Measurements from ENCODE around the gene STIP1. TPM values are rescaled to one million over a fixed set of nuclear protein-coding genes. Genes with fewer than 3 reads are reported as not detected.
A peak's percentile ranks its signal among the peaks of the same experiment; 100 is the strongest.

STIP1 gene
- total RNA-seq (2022) (293 and 297 TPM in 2 replicates), Bru-seq, nascent RNA (percentile 85 among the genes with signal in this experiment), BruChase-seq, experiment 1, labeled RNA remaining after a 2-hour chase (percentile 94 among the genes with signal in this experiment), BruChase-seq, experiment 2, labeled RNA remaining after a 6-hour chase (percentile 98 among the genes with signal in this experiment)
- long read RNA-seq, transcript STIP1-201 (14 exons, 2,196 nt), result major isoform, 804 of 908 reads
- long read RNA-seq, partial matches to known transcripts, result 42 of 908 reads
- long read RNA-seq, other reads (novel, unspliced or antisense), result 60 of 908 reads

- TF ChIP-seq, protein P1, sequence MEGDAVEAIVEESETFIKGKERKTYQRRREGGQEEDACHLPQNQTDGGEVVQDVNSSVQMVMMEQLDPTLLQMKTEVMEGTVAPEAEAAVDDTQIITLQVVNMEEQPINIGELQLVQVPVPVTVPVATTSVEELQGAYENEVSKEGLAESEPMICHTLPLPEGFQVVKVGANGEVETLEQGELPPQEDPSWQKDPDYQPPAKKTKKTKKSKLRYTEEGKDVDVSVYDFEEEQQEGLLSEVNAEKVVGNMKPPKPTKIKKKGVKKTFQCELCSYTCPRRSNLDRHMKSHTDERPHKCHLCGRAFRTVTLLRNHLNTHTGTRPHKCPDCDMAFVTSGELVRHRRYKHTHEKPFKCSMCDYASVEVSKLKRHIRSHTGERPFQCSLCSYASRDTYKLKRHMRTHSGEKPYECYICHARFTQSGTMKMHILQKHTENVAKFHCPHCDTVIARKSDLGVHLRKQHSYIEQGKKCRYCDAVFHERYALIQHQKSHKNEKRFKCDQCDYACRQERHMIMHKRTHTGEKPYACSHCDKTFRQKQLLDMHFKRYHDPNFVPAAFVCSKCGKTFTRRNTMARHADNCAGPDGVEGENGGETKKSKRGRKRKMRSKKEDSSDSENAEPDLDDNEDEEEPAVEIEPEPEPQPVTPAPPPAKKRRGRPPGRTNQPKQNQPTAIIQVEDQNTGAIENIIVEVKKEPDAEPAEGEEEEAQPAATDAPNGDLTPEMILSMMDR (IDR thresholded peaks at IDR 0.05; ENCODE audit: insufficient read depth in 1 of 2, low read depth in 1 of 2, low read length in 1 of 2, severe bottlenecking in 1 of 2, unreplicated experiment in 1 of 2), result peak in 1 of 2 experiments; percentile 60
- Histone ChIP-seq H3K4me1 (peaks cover 16% of the 10 kb centered on the region), H3K4me3 (ENCODE audit: low read depth, low read length) (peak within 1 kb of the TSS; percentile 55), H3K27me3 (replicated peaks; ENCODE audit: control insufficient read depth, insufficient read depth, low read length) (no peaks in the 10 kb centered on the region), H3K36me3 (ENCODE audit: control insufficient read depth, insufficient read depth, low read length) (no peaks in the 10 kb centered on the region; the same call in 1 of the 2 replicates), H3K9me3 (no peaks in the 10 kb centered on the region)
- H3K36me3 Mint-ChIP-seq (ENCODE audit: insufficient read depth, unreplicated experiment), result peaks cover 59% of the 10 kb centered on the region
- peak; percentile 99 to 100 for DNase-seq
- no peaks in the 10 kb centered on the region for H3K9me3 Mint-ChIP-seq (ENCODE audit: unreplicated experiment)
- intact Hi-C loops (cut with micrococcal nuclease; ENCODE audit: unreplicated experiment), result loop anchor here (1.0 to 5.0 kb wide), 3 partner anchors 21 to 86 kb away; partner anchors contain the start of gene FKBP2
- no peak within 1 kb of the TSS for H3K27ac Mint-ChIP-seq (ENCODE audit: unreplicated experiment)
- CTCF ChIA-PET, result interaction anchor here (0.8 to 3.1 kb wide), 16 partner anchors 11 to 169 kb away, joined by 3 to 19 read pairs (median 4); partner anchors contain the start of genes ESRRA and MACROD1
- POLR2A ChIA-PET, result interaction anchor here (0.6 to 2.5 kb wide), 17 partner anchors 16 to 1720 kb away, joined by 3 to 33 read pairs (median 4); partner anchors contain the start of genes FKBP2, MACROD1, MARK2 and MTA2
- H3K4me1 Mint-ChIP-seq (ENCODE audit: low read depth, unreplicated experiment), result peaks cover 12% of the 10 kb centered on the region
- no peak within 1 kb of the TSS for H3K4me3 Mint-ChIP-seq (ENCODE audit: unreplicated experiment)
- H3K27me3 Mint-ChIP-seq (ENCODE audit: insufficient read depth, unreplicated experiment), result no peaks in the 10 kb centered on the region
- BruUV-seq (replicated peaks), result no TSS peak
Observed at GRCh38 chr11:64185693-64186491, at the start of gene STIP1. Gene STIP1, plus strand, starts transcription at chr11:64186171. Its CDS starts 91 bp downstream, at chr11:64186262.

GRCh38 chr11:64136765-64137441 is 49.1 kb upstream of the STIP1 start:
- peaks cover 7% of the 10 kb centered on the region; the same call in 1 of the 2 replicates for H3K4me1 ChIP-seq
- BruUV-seq (replicated peaks), result no TSS peak
- ChIA-PET POLR2A (no interaction called here), CTCF (no interaction called here)
- Mint-ChIP-seq H3K36me3 (ENCODE audit: insufficient read depth, unreplicated experiment) (peaks cover 6% of the 10 kb centered on the region), H3K27me3 (ENCODE audit: insufficient read depth, unreplicated experiment) (no peaks in the 10 kb centered on the region), H3K27ac (ENCODE audit: unreplicated experiment) (no peak overlapping the region), H3K4me1 (ENCODE audit: low read depth, unreplicated experiment) (peaks cover 2% of the 10 kb centered on the region), H3K4me3 (ENCODE audit: unreplicated experiment) (no peak overlapping the region), H3K9me3 (ENCODE audit: unreplicated experiment) (no peaks in the 10 kb centered on the region)
- no peaks in the 10 kb centered on the region; the same call in 1 of the 2 replicates for H3K36me3 ChIP-seq (ENCODE audit: control insufficient read depth, insufficient read depth, low read length)
- H3K27me3 ChIP-seq (replicated peaks; ENCODE audit: control insufficient read depth, insufficient read depth, low read length), result no peaks in the 10 kb centered on the region
- TF ChIP-seq, protein P1 (IDR thresholded peaks at IDR 0.05; ENCODE audit: insufficient read depth in 1 of 2, low read depth in 1 of 2, low read length in 1 of 2, severe bottlenecking in 1 of 2, unreplicated experiment in 1 of 2), result no peak
- H3K9me3 ChIP-seq, result no peaks in the 10 kb centered on the region
- intact Hi-C loops (cut with micrococcal nuclease; ENCODE audit: unreplicated experiment), result no loop called here
- no peak overlapping the region for H3K4me3 ChIP-seq (ENCODE audit: low read depth, low read length)
- no peak for DNase-seq

DNA sequence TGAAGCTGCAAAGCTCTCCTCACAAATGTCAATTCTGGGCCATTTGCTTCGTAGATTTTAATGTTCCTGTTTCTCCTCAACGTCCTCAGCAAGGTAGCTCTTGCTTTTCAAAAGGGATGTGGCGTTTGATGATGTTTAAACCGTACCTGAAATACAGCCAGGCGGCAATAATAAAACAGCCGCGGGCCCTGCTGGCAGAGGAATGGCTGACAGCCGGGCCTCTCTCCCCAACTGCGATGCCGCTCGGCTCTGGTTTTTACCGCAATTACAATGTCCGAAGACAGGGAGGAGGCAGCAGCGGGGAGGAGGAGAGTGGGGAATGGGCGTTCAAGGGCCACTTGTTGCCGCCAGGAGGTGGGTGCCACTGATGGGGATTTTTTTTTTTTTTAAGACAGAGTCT is 47.6 kb upstream of the STIP1 start:
- Histone ChIP-seq H3K36me3 (ENCODE audit: control insufficient read depth, insufficient read depth, low read length) (no peaks in the 10 kb centered on the region; the same call in 1 of the 2 replicates), H3K4me1 (no peaks in the 10 kb centered on the region), H3K27me3 (replicated peaks; ENCODE audit: control insufficient read depth, insufficient read depth, low read length) (no peaks in the 10 kb centered on the region), H3K9me3 (no peaks in the 10 kb centered on the region), H3K4me3 (ENCODE audit: low read depth, low read length) (no peak overlapping the region)
- Mint-ChIP-seq H3K36me3 (ENCODE audit: insufficient read depth, unreplicated experiment) (peaks cover 6% of the 10 kb centered on the region), H3K27me3 (ENCODE audit: insufficient read depth, unreplicated experiment) (no peaks in the 10 kb centered on the region), H3K4me1 (ENCODE audit: low read depth, unreplicated experiment) (no peaks in the 10 kb centered on the region), H3K27ac (ENCODE audit: unreplicated experiment) (no peak overlapping the region), H3K9me3 (ENCODE audit: unreplicated experiment) (no peaks in the 10 kb centered on the region), H3K4me3 (ENCODE audit: unreplicated experiment) (no peak overlapping the region)
- no peak for DNase-seq
- no TSS peak for BruUV-seq (replicated peaks)
- intact Hi-C loops (cut with micrococcal nuclease; ENCODE audit: unreplicated experiment), result no loop called here
- POLR2A ChIA-PET, result no interaction called here
- CTCF ChIA-PET, result no interaction called here
- TF ChIP-seq, protein P1 (IDR thresholded peaks at IDR 0.05; ENCODE audit: insufficient read depth in 1 of 2, low read depth in 1 of 2, low read length in 1 of 2, severe bottlenecking in 1 of 2, unreplicated experiment in 1 of 2), result no peak

Measured in Caco-2 (cell line).